SH-SY5Y (cell line): ENCODE data around the gene ALDH3A1.

ENCODE experiments used
- GATA2 ChIP-seq: IDR thresholded peaks from 2 replicates; pipeline ENCODE4 v1.6.1; 2011; ENCODE audit warnings: mild to moderate bottlenecking, low read depth, low read length
- GATA3 ChIP-seq: IDR thresholded peaks from 2 replicates; pipeline ENCODE4 v1.6.1; 2011; ENCODE audit warnings: low read depth, mild to moderate bottlenecking, low read length, moderate library complexity

GRCh38 chr17:19729900-19730299, 18.2 kb downstream of the ALDH3A1 start:
- TF ChIP-seq GATA3, result no peak
- no peak for TF ChIP-seq GATA2
